ENCODE results near the gene CDH18. TPM values are rescaled to one million over a fixed set of nuclear protein-coding genes. Genes with fewer than 3 reads are reported as not detected.

The CDH18 gene
- polyA plus RNA-seq, 1 donor from 2014 or later, result 5.6 TPM

GRCh38 chr5:19900269-19900668 is 87.7 kb downstream of the CDH18 start:
- H3K27ac ChIP-seq (ENCODE audit: low read length), result no peak overlapping the region
- H3K4me3 ChIP-seq (ENCODE audit: low read length), result no peak overlapping the region
- H2AFZ ChIP-seq (ENCODE audit: low read depth, low read length), result no peak overlapping the region
- H3K9me2 ChIP-seq (ENCODE audit: insufficient read depth, low read length), result no peaks in the 10 kb centered on the region
- H3K9me3 ChIP-seq (ENCODE audit: low read length), result no peaks in the 10 kb centered on the region
- no peaks in the 10 kb centered on the region for H3K36me3 ChIP-seq (ENCODE audit: insufficient read depth, low read length)
- no peak overlapping the region for H3K4me2 ChIP-seq (ENCODE audit: low read length)
- H4K20me1 ChIP-seq (ENCODE audit: insufficient read depth), result no peaks in the 10 kb centered on the region
- H3F3A ChIP-seq (ENCODE audit: insufficient read depth, low read length, poor library complexity, severe bottlenecking), result no peaks in the 10 kb centered on the region
- no peaks in the 10 kb centered on the region for H3K27me3 ChIP-seq (ENCODE audit: insufficient read depth, low read depth, low read length)
- no peaks in the 10 kb centered on the region for H3K79me2 ChIP-seq (replicated peaks; ENCODE audit: insufficient read depth, low read length)
- TF ChIP-seq SMC3 (conservative IDR thresholded peaks at IDR 0.05; ENCODE audit: poor library complexity) (no peak), EZH2 (IDR thresholded peaks at IDR 0.05; ENCODE audit: borderline replicate concordance, insufficient read depth, low read length, poor library complexity, severe bottlenecking) (no peak), POLR2AphosphoS5 (IDR thresholded peaks at IDR 0.05) (no peak), CTCF (IDR thresholded peaks at IDR 0.05; ENCODE audit: poor library complexity, severe bottlenecking) (no peak), RAD21 (conservative IDR thresholded peaks at IDR 0.05) (no peak), REST (IDR thresholded peaks at IDR 0.05; ENCODE audit: borderline replicate concordance) (no peak), TAF1 (IDR thresholded peaks at IDR 0.05; ENCODE audit: low read depth) (no peak), MXI1 (conservative IDR thresholded peaks at IDR 0.05; ENCODE audit: poor library complexity, severe bottlenecking) (no peak), EP300 (conservative IDR thresholded peaks at IDR 0.05; ENCODE audit: poor library complexity, severe bottlenecking) (no peak)
- H3K9ac ChIP-seq (ENCODE audit: low read length), result no peak overlapping the region

- Histone ChIP-seq H3K9me3 (ENCODE audit: low read length) (no peaks in the 10 kb centered on the region), H3K27ac (ENCODE audit: low read length) (no peak overlapping the region), H4K20me1 (ENCODE audit: insufficient read depth) (no peaks in the 10 kb centered on the region), H3K9ac (ENCODE audit: low read length) (no peak overlapping the region), H3K9me2 (ENCODE audit: insufficient read depth, low read length) (no peaks in the 10 kb centered on the region), H3F3A (ENCODE audit: insufficient read depth, low read length, poor library complexity, severe bottlenecking) (no peaks in the 10 kb centered on the region), H3K27me3 (ENCODE audit: insufficient read depth, low read depth, low read length) (no peaks in the 10 kb centered on the region), H3K4me3 (ENCODE audit: low read length) (no peak overlapping the region), H3K4me2 (ENCODE audit: low read length) (no peak overlapping the region), H2AFZ (ENCODE audit: low read depth, low read length) (no peak overlapping the region), H3K79me2 (replicated peaks; ENCODE audit: insufficient read depth, low read length) (no peaks in the 10 kb centered on the region), H3K36me3 (ENCODE audit: insufficient read depth, low read length) (no peaks in the 10 kb centered on the region)
- TF ChIP-seq CTCF (IDR thresholded peaks at IDR 0.05; ENCODE audit: poor library complexity, severe bottlenecking) (no peak), EZH2 (IDR thresholded peaks at IDR 0.05; ENCODE audit: borderline replicate concordance, insufficient read depth, low read length, poor library complexity, severe bottlenecking) (no peak), RAD21 (conservative IDR thresholded peaks at IDR 0.05) (no peak), POLR2AphosphoS5 (IDR thresholded peaks at IDR 0.05) (no peak), MXI1 (conservative IDR thresholded peaks at IDR 0.05; ENCODE audit: poor library complexity, severe bottlenecking) (no peak), SMC3 (conservative IDR thresholded peaks at IDR 0.05; ENCODE audit: poor library complexity) (no peak), TAF1 (IDR thresholded peaks at IDR 0.05; ENCODE audit: low read depth) (no peak), REST (IDR thresholded peaks at IDR 0.05; ENCODE audit: borderline replicate concordance) (no peak), EP300 (conservative IDR thresholded peaks at IDR 0.05; ENCODE audit: poor library complexity, severe bottlenecking) (no peak)
Observed at GRCh38 chr5:19891658-19892057, 96.3 kb downstream of the CDH18 start.

Data from neural cell (in vitro differentiated cells).